Hematopoietic multipotent progenitor cell treated with erythropoietin and hydrocortisone succinate and interleukin-3 and kit ligand, for 17 days (in vitro differentiated cells): Measurements from ENCODE around the gene FRY.

Experiments used
- DNase-seq: peaks from one replicate; pipeline ENCODE4 v3.0.0-alpha.2; 2015; ENCODE audit warnings: low spot score

FRY gene

DNA sequence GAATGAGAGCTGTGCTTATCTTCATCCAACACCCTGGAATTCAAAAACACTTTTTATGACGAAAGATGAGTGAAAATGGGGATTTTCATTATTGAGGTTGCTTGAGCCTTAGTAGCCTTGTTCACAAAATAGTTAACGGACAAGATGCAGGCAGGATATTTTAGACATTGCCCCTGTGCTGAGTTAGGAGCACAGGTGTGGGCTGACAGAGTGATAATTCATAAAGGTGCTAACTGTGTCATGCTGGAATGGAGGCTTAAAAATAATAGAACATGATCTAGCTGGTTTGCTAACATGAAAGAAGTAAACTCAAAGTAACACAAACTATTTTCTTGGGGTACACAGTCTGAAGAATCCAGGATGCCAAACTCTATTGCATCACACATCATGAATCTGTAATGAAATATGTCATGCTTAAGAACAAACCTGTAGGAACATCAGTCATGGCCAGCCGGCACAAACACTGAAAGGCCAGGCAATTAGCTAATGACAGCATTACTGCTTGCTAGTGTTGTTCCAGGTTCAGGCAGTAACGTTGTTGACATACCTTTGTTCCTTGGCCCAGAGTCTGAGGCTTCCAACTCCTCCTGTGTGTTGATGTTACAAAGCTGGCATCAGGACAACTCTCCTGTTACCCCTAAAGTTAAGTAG lies 55.3 kb downstream of the FRY start:
- no peak for DNase-seq

GRCh38 chr13:32087955-32088747 lies 56.6 kb downstream of the FRY start:
- no peak for DNase-seq

DNA sequence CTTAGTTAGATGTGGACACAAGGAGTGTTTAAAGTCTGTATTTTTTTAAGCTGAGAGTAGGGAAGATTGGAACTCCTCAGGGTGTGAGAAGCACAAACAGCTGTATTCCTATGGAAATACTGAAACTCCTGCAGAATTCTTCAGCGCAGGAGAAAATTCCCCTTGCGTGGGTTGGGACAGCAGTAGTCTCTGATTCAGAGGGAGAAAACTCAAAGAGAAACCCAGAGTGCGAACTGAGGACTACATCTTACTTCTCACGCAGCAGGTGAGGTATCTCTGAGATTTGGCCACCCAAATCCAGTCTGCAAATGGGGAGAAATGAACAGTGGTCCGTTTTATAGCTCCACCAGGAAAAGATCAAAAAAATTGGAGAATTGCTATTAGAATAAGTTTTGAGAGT lies 60.9 kb downstream of the FRY start:
- no peak for DNase-seq

GRCh38 chr13:32093006-32093405 lies 61.4 kb downstream of the FRY start:
- DNase-seq = no peak

DNA sequence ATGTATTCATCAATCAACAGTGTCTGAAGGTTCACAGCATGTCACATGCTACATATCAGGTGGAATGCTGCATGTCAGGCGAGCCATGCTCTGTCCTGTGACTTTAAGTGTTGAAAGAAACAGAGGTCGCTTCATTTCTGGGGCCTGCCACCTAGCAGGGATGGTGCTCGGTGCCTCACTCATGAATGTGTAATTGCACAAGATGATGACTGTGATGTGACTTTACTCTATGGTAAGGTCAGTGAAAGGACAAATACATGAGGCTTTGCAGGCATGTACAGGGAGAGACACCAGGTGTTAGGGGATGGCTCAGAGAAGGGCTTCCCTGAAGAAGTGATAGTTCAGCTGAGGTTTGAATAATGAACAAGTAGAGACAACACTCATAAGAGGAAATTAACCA lies 66.7 kb downstream of the FRY start:
- no peak for DNase-seq

GRCh38 chr13:32105653-32106313 lies 74.2 kb downstream of the FRY start:
- DNase-seq = no peak

GRCh38 chr13:32107474-32107873 lies 75.9 kb downstream of the FRY start:
- DNase-seq = no peak

GRCh38 chr13:32107973-32108372 lies 76.4 kb downstream of the FRY start:
- DNase-seq = no peak

DNA sequence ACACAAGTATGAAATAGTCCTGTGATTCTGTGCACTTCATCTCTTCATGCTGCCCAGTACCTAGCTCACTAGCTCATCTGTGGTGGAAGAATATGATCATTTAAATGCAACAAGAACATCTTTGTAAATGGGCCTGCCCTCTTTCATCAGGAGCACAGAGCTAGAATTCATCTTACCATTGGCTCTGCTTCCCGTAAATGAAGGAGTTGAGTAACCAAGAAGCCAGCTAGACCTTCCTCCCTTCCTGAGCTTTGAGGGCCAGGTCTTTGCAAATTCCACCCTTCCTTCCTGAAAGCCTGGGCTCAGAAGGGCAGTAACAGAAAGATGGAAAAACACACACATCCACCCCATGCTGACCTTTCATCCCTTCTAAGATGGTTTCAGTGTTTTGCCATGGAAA lies 82.0 kb downstream of the FRY start:
- no peak for DNase-seq

DNA sequence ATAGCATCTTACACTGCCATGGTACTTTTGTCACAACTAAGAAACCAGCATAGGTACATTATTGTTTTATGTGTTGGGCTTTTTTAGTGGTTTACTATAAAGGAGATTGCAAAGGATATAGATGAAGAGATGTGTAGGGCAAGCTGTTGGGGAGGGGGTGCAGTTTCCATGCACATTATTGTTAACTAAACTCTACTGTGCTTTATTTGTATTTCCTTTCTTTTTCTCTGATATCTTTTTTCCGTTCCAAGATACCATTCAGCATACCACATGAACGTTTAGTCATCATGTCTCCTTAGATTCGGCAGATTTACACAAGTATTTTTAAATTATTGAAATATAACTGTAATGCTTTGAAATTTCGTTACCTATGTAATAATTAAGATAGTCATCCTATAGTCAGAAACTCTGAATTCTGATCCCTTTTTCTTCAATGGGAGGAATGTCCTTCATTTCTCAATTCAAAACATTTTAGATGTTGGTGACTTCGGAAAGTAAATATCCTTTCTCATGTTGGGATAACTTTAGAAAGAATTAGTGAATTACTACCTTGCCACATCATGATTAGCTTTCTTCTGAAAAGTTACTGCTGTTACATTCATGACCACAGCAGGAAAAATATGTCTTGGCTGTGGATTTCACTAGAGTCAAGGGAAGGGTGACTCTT lies 82.8 kb downstream of the FRY start:
- no peak for DNase-seq

DNA sequence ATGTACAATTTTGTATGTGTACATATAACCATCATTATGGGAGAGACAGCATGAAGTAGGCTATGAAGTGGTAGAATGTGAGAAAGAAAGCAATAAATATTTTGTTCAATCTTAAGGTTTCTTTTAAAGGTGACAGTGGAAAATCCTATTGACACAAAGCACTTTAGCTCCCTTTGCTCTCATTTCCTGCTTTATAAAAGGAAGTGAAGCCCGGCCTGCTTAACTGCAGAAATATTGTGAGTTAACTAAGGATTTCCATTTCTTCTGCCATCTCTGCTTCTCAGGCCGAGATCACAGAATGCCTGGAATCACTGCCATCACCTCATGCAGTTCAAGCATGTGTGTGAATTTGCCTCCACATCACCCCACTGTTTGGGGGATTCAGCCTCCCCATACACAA lies 83.5 kb downstream of the FRY start:
- DNase-seq = no peak

DNA sequence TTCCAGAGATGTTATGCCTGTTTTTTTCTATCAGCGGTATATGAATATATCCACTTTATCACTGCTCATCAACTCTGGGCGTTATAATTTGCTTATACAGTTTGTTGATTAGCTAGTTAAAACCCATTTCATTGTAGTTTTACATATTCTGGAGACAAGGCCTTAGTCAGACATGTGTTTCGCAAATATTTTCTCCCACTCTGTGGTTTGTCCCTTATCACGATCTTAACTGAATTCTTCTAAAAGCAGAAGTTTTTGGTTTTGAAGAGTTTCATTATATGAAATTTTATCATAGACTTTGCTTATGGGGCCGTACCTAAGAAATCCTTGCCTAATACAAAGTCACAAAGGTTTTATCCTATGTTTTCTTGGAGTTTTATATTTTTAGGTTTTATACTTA lies 84.6 kb downstream of the FRY start:
- DNase-seq = no peak

DNA sequence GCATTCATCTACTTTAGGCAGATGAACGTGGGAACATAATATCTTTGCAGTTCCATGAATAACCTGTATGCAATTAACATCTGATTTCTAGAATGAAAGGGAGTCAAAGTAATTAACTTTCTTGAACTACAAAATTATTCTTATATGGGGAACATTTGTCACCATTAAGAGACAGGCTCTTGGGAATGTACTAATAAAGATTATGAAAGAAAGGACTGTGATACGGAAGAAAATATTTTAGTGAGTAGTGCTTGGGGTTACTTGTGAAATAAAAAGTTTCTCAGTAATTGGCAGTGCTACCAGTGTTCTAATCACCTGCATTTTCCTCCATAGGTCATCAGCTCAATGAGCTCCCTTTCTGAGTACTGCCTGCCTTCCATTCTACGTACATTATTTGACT lies 85.4 kb downstream of the FRY start:
- no peak for DNase-seq

DNA sequence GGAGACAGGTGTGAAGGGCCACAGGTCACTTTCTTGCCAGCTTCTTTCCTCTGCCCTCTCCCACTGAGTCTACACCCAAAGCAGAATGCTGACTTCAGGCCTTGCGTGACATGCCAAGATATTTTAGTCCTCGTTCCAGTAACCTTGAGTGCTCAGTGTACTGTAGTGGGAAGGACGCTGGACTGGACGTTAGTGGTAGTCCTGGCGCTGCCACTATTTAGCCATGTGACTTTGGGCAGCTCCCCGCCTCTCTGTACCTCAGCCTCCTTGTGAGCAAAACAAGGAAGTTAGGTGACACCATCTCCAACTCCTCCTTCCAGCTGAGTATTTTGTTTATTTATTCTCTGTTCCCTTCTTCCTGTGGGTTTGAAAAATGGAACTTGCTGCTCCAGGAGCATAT lies 86.1 kb downstream of the FRY start:
- no peak for DNase-seq

DNA sequence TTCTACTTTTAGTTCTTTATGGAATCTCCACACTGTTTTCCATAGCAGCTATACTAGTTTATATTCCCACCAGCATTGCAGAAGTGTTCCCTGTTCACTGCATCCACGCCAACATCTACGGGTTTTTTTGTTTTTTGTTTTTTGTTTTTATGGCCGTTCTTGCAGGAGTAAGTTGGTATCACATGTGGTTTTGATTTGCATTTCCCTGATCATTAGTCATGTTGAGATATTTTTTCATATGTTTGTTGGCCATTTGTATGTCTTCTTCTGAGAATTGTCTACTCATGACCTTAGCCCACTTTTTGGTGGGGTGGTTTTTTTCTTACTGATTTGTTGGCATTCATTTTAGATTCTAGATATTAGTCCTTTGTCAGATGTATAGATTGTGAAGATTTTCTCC lies 89.7 kb downstream of the FRY start:
- no peak for DNase-seq

DNA sequence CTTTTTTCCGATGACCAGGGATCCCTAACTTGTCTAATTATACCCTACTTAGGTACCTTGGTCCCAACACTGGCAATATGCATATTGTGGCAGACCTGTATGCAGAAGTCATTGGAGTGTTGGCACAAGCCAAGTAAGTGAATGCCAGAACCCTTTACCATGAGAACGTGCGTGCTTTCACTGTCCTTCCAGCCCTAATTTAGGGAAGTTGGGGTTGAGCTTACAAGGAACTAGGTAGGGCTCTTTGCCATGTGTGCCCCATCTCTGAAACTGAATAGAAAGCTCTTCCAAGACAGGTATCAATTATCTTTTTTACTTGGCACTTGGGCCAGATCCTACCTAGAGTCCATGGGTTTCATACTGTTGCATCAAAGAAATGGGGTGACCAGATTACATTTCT lies 93.2 kb downstream of the FRY start:
- no peak for DNase-seq

- no peak for DNase-seq
Measured at GRCh38 chr13:32125221-32125689, 93.7 kb downstream of the FRY start.

DNA sequence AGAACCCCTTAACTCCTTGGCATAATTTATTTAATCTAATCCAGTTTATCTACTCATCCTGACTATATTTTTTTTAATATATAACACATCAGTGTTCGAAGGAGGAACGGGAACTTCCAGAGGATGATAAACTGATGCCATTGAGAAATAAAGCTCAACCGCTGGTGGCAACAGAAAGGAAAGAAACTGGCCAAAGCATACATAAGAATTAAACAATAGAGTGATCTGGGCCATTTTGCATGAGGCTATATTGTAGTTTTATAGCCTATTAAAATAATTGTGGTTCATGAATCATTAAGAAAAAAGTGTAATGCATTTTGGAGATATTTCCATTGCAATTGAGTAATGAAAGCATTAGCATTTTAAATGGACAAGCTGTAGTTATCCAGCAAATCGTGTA lies 94.2 kb downstream of the FRY start:
- DNase-seq = no peak

DNA sequence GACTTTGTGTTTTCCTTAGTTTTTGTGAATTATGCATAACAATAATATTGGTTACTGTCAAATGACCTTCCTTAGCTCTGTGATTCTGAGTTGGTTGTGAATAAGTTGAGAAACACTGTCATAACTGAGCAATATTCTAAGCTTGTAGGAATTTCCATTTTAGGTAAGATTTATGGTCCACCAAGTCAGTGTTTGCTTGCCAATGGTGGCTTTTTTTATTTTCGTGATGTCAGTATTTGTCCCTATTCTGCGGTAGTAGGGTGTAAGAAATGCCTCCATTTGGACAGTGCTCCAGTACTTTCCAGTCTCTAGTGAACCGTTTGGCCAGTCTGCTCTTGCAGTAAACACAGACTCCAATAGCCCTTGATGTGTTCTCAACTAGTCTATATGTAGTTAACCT lies 94.7 kb downstream of the FRY start:
- DNase-seq = no peak

GRCh38 chr13:32126756-32127155 lies 95.2 kb downstream of the FRY start:
- DNase-seq = no peak

DNA sequence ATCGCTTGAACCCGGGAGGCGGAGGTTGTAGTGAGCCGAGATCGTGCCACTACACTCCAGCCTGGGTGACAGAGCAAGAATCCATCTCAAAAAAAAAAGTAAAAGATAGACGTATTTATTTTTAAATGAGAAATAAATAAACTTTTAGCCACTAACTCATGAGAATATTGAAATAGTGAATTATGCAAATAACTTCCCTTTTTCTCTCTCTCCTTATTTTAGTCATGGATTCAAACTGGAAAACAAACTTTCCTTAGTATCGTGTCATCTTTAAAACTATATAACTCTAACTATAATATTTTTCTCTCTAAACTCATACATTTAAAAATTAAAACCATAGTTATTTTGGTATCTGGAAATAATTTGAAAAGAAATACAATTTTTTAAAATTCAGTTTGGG lies 96.1 kb downstream of the FRY start:
- DNase-seq = no peak

- no peak for DNase-seq
Measured at GRCh38 chr13:32134241-32135055, 102.9 kb downstream of the FRY start.
